DOHH2 (cell line): ENCODE data around the gene SH3PXD2A.

Experiments
- H3F3A ChIP-seq: fragments of 200-600 bp; sonication (generic), shearing (Covaris generic); 2 replicates; pipeline ENCODE4 v1.6.0; 2016; ENCODE audit warnings: antibody characterized with exemption, mild to moderate bottlenecking; ENCODE audit not compliant: control insufficient read depth, insufficient read depth
- H3K27ac ChIP-seq: fragments of 200-600 bp; sonication (generic); 2 replicates; pipeline ENCODE4 v1.5.1; 2014; ENCODE audit warnings: low read depth, mild to moderate bottlenecking, low read length, moderate library complexity
- H3K27me3 ChIP-seq: fragments of 200-600 bp; sonication (generic); 2 replicates; pipeline ENCODE4 v1.6.1; 2014; ENCODE audit warnings: mild to moderate bottlenecking, low read length, mixed read lengths; ENCODE audit not compliant: control insufficient read depth
- H3K36me3 ChIP-seq: fragments of 200-600 bp; sonication (generic); 2 replicates; pipeline ENCODE4 v1.6.1; 2014; ENCODE audit warnings: mild to moderate bottlenecking, low read length, moderate library complexity, mixed read lengths; ENCODE audit not compliant: control insufficient read depth
- H3K4me1 ChIP-seq: fragments of 200-600 bp; sonication (generic); 2 replicates; pipeline ENCODE4 v1.6.1; 2014; ENCODE audit warnings: mild to moderate bottlenecking, low read length, mixed read lengths; ENCODE audit not compliant: control insufficient read depth
- H3K4me2 ChIP-seq: fragments of 200-600 bp; sonication (generic); 2 replicates; pipeline ENCODE4 v1.6.0; 2014; ENCODE audit warnings: mild to moderate bottlenecking, low read length, moderate library complexity
- H3K4me3 ChIP-seq: fragments of 200-600 bp; sonication (generic); 2 replicates; pipeline ENCODE4 v1.5.1; 2014; ENCODE audit warnings: mild to moderate bottlenecking, low read length, mixed read lengths
- H3K79me2 ChIP-seq: fragments of 200-600 bp; sonication (generic); 2 replicates; pipeline ENCODE4 v1.6.1; 2014; ENCODE audit warnings: mild to moderate bottlenecking, low read length, mixed read lengths; ENCODE audit not compliant: control insufficient read depth
- H3K9me2 ChIP-seq: fragments of 200-600 bp; sonication (generic); replicated peaks from 2 replicates; pipeline ENCODE4 v1.6.1; 2014; ENCODE audit warnings: mild to moderate bottlenecking, low read length, mixed read lengths; ENCODE audit not compliant: control insufficient read depth
- H3K9me3 ChIP-seq: fragments of 200-600 bp; sonication (generic); 2 replicates; pipeline ENCODE4 v1.6.1; 2014; ENCODE audit warnings: antibody characterized with exemption, low read length, mixed read lengths; ENCODE audit not compliant: control insufficient read depth, insufficient read depth
- H4K20me1 ChIP-seq: fragments of 200-600 bp; sonication (generic); 2 replicates; pipeline ENCODE4 v1.6.0; 2014; ENCODE audit warnings: low read depth, mild to moderate bottlenecking, antibody characterized with exemption, low read length, moderate library complexity; ENCODE audit not compliant: control insufficient read depth, insufficient read depth
- EZH2phosphoT487 ChIP-seq: fragments of 200-600 bp; sonication (generic); IDR thresholded peaks from 2 replicates; pipeline ENCODE4 v1.6.1; 2017; ENCODE audit warnings: borderline replicate concordance, mild to moderate bottlenecking, antibody characterized with exemption, low read length, moderate library complexity, mixed read lengths
- TF ChIP-seq, protein P1 (sequence below): fragments of 200-600 bp; sonication (generic); IDR thresholded peaks from one replicate; pipeline ENCODE4 v1.5.1; 2014; ENCODE audit warnings: antibody characterized with exemption, mild to moderate bottlenecking, low read depth, low read length; ENCODE audit not compliant: poor library complexity, severe bottlenecking

Gene SH3PXD2A

DNA sequence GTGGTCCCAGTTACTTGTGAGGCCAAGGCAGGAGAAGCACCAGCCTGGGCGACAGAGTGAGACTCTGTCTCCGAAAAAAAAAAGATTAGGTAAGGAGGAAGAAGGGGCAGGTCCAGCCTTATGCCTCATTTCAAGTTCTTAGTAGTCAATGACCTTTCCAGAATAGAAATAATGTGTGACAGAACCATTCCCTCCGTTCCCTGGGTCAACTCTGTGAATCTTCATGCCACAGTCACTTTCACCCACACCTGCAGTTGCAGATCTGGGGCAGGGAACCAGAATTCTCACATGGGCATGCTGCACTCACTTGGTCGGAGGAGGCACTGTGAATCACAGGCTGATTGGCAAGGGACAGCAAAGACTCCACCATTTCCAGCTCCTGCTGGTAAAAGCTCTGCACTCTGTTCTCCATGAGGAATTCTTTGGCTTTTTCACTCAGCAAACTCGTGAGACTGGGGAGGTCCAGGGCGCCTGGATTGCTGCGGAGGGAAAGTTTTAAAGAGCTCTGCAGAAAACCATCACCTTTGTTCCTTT lies 41.9 kb upstream of the SH3PXD2A start:
- H4K20me1 ChIP-seq: no peaks in the 10 kb centered on the region
- TF ChIP-seq, protein P1, sequence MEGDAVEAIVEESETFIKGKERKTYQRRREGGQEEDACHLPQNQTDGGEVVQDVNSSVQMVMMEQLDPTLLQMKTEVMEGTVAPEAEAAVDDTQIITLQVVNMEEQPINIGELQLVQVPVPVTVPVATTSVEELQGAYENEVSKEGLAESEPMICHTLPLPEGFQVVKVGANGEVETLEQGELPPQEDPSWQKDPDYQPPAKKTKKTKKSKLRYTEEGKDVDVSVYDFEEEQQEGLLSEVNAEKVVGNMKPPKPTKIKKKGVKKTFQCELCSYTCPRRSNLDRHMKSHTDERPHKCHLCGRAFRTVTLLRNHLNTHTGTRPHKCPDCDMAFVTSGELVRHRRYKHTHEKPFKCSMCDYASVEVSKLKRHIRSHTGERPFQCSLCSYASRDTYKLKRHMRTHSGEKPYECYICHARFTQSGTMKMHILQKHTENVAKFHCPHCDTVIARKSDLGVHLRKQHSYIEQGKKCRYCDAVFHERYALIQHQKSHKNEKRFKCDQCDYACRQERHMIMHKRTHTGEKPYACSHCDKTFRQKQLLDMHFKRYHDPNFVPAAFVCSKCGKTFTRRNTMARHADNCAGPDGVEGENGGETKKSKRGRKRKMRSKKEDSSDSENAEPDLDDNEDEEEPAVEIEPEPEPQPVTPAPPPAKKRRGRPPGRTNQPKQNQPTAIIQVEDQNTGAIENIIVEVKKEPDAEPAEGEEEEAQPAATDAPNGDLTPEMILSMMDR: no peak
- TF ChIP-seq EZH2phosphoT487: no peak

DNA sequence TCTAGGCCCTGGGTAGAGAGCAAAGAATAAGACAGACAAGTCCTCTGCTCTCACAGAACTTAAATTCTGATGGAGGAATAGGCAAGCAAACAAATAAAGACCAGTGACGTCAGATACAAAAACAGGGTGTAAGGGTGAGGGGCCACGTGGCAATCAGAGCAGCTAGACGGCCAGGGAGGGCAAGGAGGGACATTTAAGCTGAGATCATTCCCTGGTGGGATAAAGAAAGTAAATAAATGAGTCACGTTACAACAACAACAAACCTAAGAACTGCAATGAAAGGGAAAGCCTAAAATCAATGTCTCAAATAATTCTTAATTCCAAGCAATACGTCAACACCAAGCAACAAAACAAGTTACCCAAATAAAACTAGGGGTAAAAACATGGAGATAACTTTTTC lies 40.8 kb upstream of the SH3PXD2A start:
- H3K27me3 ChIP-seq: no peaks in the 10 kb centered on the region
- no peak overlapping the region for H3K27ac ChIP-seq
- H3K4me3 ChIP-seq: no peak overlapping the region
- peaks cover 13% of the 10 kb centered on the region for H3K36me3 ChIP-seq
- no peaks in the 10 kb centered on the region for H3K79me2 ChIP-seq
- TF ChIP-seq EZH2phosphoT487: no peak
- TF ChIP-seq, protein P1: no peak
- no peaks in the 10 kb centered on the region for H3F3A ChIP-seq
- no peaks in the 10 kb centered on the region for H4K20me1 ChIP-seq
- H3K4me1 ChIP-seq: no peaks in the 10 kb centered on the region
- no peaks in the 10 kb centered on the region for H3K9me3 ChIP-seq
- H3K9me2 ChIP-seq: no peaks in the 10 kb centered on the region
- H3K4me2 ChIP-seq: no peak overlapping the region

More for the DNA sequence above, 41.9 kb upstream of the SH3PXD2A start:
- no peaks in the 10 kb centered on the region for H3K9me2 ChIP-seq
- no peaks in the 10 kb centered on the region for H3K9me3 ChIP-seq
- no peaks in the 10 kb centered on the region for H3K27me3 ChIP-seq
- no peaks in the 10 kb centered on the region for H3F3A ChIP-seq
- H3K79me2 ChIP-seq: no peaks in the 10 kb centered on the region
- no peak overlapping the region for H3K4me2 ChIP-seq
- H3K36me3 ChIP-seq: peaks cover 13% of the 10 kb centered on the region
- H3K27ac ChIP-seq: no peak overlapping the region
- no peak overlapping the region for H3K4me3 ChIP-seq
- no peaks in the 10 kb centered on the region for H3K4me1 ChIP-seq

DNA sequence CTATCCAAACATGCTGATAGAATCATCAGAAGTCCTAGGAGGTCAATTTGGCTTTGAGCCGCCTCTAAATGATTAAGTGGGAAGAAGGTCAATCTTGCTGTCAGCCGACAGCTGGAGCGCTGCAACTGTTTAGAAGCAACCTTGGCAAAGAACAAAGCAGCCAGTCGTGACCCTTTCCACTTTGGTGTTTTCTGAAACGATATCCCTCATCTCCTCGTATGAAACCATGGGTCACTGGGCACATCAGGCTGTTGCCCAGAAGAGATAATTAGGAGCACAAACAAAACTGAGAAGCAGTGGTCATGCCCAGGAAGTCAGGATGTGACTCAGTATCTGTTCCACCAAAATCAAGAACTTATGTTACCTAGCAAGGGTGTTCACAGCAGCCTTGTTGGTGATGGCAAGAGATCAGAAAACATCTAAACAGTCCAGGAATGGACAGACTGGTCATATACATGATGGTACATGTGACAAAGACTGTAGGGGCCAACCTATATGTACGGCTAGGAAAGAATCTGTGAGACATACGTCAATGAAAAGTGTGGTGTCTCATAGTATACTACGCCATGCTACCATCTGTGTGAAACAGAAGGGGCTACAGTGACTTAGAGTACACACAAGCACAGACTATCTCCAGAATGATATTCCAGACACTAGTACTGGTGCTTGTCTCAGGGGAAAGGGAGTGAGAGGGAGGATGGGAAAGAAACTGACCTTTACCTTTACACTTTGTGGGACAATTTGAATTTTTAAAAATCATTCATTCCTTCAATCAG lies 40.2 kb upstream of the SH3PXD2A start:
- no peaks in the 10 kb centered on the region for H3K4me1 ChIP-seq
- TF ChIP-seq, protein P1: no peak
- no peak for TF ChIP-seq EZH2phosphoT487
- no peaks in the 10 kb centered on the region for H3K9me2 ChIP-seq
- no peak overlapping the region for H3K4me2 ChIP-seq
- H3K79me2 ChIP-seq: no peaks in the 10 kb centered on the region
- H3F3A ChIP-seq: no peaks in the 10 kb centered on the region
- no peaks in the 10 kb centered on the region for H4K20me1 ChIP-seq
- no peaks in the 10 kb centered on the region for H3K9me3 ChIP-seq
- no peaks in the 10 kb centered on the region for H3K27me3 ChIP-seq
- no peak overlapping the region for H3K4me3 ChIP-seq
- peaks cover 13% of the 10 kb centered on the region for H3K36me3 ChIP-seq
- H3K27ac ChIP-seq: no peak overlapping the region
